Stomach smooth muscle (tissue), 2 donors: Measurements from ENCODE around the gene TP53BP2.
"Not testable (repeated sequence)": the region's sequence is repeated elsewhere in the genome, so short reads cannot be mapped to it uniquely, and the experiment has no call there.

Source experiments
- H3K27ac ChIP-seq: one replicate; pipeline ENCODE4 v1.7.0; 2013; ENCODE audit warnings: mild to moderate bottlenecking, low read length, inconsistent platforms
- H3K27me3 ChIP-seq, 2 donors: one replicate each; pipeline ENCODE4 v1.7.0; 2013; ENCODE audit warnings: low read length in 2 of 2; ENCODE audit not compliant: insufficient read depth in 2 of 2, control insufficient read depth in 1 of 2
- H3K36me3 ChIP-seq, 2 donors: one replicate each; pipeline ENCODE4 v1.7.0; 2013; ENCODE audit warnings: low read length in 2 of 2; ENCODE audit not compliant: control insufficient read depth in 2 of 2, insufficient read depth in 2 of 2
- H3K4me1 ChIP-seq: one replicate; pipeline ENCODE4 v1.7.0; 2013; ENCODE audit warnings: low read length; ENCODE audit not compliant: control insufficient read depth, insufficient read depth
- H3K4me3 ChIP-seq, 2 donors: one replicate each; pipeline ENCODE4 v1.7.0; 2013; ENCODE audit warnings: low read length in 2 of 2
- H3K9ac ChIP-seq, 2 donors: one replicate each; pipeline ENCODE4 v1.7.0; 2013; ENCODE audit warnings: low read length in 2 of 2, mild to moderate bottlenecking in 1 of 2
- H3K9me3 ChIP-seq, 2 donors: one replicate each; pipeline ENCODE4 v1.7.0; 2013; ENCODE audit warnings: low read length in 2 of 2; ENCODE audit not compliant: control insufficient read depth in 2 of 2
- donor health status: healthy.
- donor health status: Pancreatic carcinoma.

TP53BP2 gene

GRCh38 chr1:223829678-223830077, 16.1 kb downstream of the TP53BP2 start:
- Histone ChIP-seq H3K36me3 (no peaks in the 10 kb centered on the region), H3K27ac (no peak overlapping the region), H3K4me3 (no peak overlapping the region), H3K9ac (no peak overlapping the region), H3K27me3 (no peaks in the 10 kb centered on the region), H3K9me3 (no peaks in the 10 kb centered on the region), H3K4me1 (peaks cover 6% of the 10 kb centered on the region)

DNA sequence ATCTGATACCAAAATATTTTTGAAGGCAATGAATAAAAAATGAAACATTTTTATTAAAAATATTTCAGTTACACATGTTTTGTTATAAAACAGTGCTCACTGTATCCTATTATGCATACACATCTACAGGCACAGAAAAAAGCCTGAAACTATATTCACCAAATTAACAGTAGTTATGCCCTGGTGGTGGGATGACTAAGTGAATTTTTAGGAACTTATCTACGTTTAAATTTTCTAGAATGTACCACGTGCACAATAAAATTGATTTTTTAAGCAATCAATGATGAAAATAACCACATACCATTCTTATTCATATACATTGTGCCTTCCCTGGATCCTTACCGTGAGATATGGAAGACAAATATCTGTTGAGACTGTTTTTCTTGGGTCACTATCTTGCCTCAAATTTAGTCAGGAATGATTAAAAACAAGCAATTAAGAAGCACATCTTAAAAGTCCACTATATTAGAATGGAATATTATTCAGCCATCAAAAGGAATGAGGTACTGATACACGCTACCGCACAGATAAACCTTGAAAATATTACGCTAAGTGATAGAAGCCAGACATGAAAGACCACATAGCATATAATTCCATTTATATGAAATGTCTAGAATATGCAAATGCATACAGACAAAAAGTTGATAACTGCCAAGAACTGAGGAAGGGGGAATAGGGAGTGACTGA, 17.4 kb downstream of the TP53BP2 start:
- Histone ChIP-seq H3K4me3 (no peak overlapping the region), H3K4me1 (peaks cover 4% of the 10 kb centered on the region), H3K36me3 (no peaks in the 10 kb centered on the region), H3K27me3 (no peaks in the 10 kb centered on the region), H3K9me3 (no peaks in the 10 kb centered on the region), H3K9ac (no peak overlapping the region), H3K27ac (no peak overlapping the region)

DNA sequence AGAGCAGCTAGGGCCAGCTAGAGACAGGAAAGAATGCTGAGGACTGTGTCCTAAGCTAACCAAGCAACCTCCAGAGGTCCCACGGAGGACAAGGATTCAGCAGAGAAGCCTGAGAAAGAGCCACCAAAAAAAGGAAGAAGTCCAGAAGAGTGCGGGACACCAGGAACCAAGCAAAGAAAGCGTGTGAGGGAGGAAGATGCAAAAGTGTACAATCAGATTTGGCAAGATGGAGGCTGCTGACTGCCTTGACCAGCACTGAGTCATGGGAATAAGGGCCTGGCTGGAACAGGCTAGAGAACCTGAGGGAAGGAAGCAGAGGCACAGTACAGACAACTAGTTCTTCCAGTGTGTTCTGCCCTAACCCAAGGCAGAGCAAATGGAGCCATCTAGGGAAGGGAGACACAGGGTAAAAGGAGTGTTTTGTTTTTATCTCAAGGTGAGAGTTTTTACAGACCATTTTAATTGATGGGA, 18.5 kb downstream of the TP53BP2 start:
- H3K9ac ChIP-seq = no peak overlapping the region
- no peak overlapping the region for H3K27ac ChIP-seq
- no peaks in the 10 kb centered on the region for H3K4me1 ChIP-seq
- no peaks in the 10 kb centered on the region for H3K27me3 ChIP-seq
- no peaks in the 10 kb centered on the region for H3K9me3 ChIP-seq
- no peak overlapping the region for H3K4me3 ChIP-seq
- H3K36me3 ChIP-seq = no peaks in the 10 kb centered on the region

DNA sequence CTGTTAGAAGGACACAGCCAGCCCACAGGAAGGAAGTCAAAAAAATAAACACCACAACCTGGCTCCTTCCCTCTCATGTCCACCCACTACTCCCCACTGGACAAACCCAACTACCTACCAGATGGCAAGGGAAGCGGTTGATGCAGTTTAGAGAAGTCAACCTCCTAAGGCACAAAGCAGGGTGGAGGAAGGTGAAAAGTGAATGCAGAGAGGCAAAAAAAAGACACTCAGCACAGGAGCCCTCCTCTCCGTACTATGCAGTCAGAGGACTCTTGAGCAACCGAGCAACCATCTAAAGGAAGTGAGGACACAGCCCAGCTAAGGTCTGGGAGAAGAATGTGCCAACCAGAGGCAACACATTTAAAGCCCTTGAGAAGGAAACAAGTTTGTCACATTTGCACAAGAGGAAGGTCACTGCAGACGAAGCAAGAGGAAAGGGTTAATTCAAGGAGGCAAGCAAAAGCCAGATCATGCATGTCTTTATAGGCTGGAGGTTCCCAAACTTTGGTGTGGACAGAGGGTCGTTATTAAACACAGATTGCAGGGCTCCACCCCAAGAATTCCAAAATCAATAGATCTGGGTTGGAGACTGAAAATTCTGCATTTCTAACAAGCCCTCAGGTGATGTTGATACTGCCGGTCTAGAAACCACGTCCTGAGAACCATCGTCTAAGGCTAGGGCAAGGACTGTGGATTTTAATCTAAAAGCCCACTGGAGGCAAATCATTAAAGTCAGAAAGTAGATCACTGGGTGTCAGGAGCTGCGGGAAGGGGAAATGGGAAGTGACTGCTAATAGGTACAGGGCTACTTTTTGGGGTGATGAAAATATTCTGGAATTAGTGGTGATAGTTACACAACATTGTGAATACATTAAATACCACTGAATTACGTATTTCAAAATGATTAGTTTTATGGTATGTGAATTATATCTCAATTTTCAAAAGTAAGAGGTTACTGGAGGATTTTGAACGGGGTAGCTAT, 19.7 kb downstream of the TP53BP2 start:
- no peak overlapping the region for H3K27ac ChIP-seq
- H3K9me3 ChIP-seq = no peaks in the 10 kb centered on the region
- H3K9ac ChIP-seq = no peak overlapping the region
- H3K27me3 ChIP-seq = no peaks in the 10 kb centered on the region
- H3K36me3 ChIP-seq = no peaks in the 10 kb centered on the region
- H3K4me1 ChIP-seq = no peaks in the 10 kb centered on the region
- no peak overlapping the region for H3K4me3 ChIP-seq

DNA sequence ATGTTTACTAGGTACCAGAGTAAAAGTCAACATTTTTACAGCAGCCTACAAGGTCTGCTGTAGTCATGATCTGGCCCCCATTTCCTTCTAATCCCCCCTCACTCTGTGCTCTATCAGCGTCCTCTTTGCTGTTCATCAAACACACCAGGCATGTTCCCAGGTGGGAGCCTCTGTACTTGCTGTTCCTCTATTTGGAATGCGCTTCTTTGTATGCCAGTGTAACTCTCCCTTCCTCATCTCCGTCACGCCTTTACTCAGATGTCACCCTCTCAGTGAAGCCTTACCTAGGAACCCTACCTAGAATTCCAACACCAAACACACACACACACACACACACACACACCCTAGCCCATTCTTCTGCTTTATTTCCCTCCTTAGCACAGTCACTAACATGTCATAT, 21.0 kb downstream of the TP53BP2 start:
- Histone ChIP-seq H3K9me3 (no peaks in the 10 kb centered on the region), H3K4me1 (no peaks in the 10 kb centered on the region), H3K9ac (no peak overlapping the region), H3K27ac (no peak overlapping the region), H3K36me3 (peaks cover 4 to 8% of the 10 kb centered on the region in 2 donors), H3K27me3 (no peaks in the 10 kb centered on the region), H3K4me3 (no peak overlapping the region)

DNA sequence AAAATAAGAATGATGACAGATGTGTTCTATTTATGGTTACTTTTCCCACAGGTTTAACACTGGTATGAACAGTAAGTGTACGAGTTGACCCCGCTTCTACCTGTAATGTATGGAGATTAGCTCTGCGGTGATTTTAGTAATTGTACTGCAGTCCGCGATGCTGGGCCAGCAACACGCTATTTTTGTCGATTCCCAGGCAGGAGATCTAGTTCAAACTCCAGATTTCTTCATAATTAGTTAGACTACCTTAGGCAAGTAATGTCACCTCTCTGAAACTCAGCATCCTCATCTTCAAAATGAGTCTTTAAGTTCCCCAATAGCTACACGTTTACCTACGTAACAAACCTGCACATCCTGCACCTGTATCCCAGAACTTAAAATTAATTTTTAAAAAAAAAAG, 21.5 kb downstream of the TP53BP2 start:
- H3K36me3 ChIP-seq = peaks cover 5 to 10% of the 10 kb centered on the region in 2 donors
- H3K9ac ChIP-seq = no peak overlapping the region
- no peak overlapping the region for H3K27ac ChIP-seq
- H3K27me3 ChIP-seq = no peaks in the 10 kb centered on the region
- no peaks in the 10 kb centered on the region for H3K4me1 ChIP-seq
- no peaks in the 10 kb centered on the region for H3K9me3 ChIP-seq
- H3K4me3 ChIP-seq = no peak overlapping the region

DNA sequence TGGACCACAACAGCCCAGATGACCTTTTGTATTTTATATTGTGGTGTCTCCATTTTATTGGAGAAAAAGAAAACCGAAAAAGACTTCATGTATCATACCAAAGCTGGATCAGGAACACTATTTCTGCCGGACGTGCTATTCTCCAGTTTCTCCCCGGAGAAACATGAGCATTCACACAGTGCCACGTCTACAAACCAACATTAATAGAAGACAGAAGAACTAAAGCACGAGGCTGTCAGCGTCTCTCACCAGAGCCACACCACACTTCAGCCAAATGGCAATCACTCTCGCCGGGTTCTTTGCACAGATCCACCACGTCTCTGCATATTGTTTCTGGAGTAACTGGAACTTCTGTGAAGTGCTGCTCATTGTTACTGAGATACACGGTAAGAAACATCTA, 24.8 kb downstream of the TP53BP2 start:
- Histone ChIP-seq H3K27me3 (no peaks in the 10 kb centered on the region), H3K9ac (no peak overlapping the region), H3K4me1 (no peaks in the 10 kb centered on the region), H3K9me3 (no peaks in the 10 kb centered on the region), H3K4me3 (no peak overlapping the region), H3K36me3 (peaks cover 8 to 10% of the 10 kb centered on the region in 2 donors), H3K27ac (no peak overlapping the region)

DNA sequence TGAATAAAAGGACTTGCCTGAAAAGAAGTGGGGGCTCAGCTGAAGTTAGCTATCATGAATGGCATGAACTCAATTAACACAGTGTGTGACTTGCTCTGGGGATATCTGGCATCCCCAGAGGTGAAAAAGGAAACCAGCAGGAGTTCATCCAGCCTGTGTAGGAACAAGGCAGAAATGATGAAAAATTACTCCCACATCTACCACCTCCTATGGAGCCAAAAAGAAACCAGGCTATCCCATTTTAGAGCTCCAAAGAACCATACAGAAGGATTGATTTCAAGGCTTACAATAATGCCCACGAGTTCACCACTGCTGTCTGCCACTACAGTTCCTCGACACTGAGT, 25.3 kb downstream of the TP53BP2 start:
- Histone ChIP-seq H3K4me3 (no peak overlapping the region), H3K36me3 (peaks cover 8 to 10% of the 10 kb centered on the region in 2 donors), H3K9me3 (no peaks in the 10 kb centered on the region), H3K27ac (no peak overlapping the region), H3K27me3 (no peaks in the 10 kb centered on the region), H3K9ac (no peak overlapping the region), H3K4me1 (no peaks in the 10 kb centered on the region)

DNA sequence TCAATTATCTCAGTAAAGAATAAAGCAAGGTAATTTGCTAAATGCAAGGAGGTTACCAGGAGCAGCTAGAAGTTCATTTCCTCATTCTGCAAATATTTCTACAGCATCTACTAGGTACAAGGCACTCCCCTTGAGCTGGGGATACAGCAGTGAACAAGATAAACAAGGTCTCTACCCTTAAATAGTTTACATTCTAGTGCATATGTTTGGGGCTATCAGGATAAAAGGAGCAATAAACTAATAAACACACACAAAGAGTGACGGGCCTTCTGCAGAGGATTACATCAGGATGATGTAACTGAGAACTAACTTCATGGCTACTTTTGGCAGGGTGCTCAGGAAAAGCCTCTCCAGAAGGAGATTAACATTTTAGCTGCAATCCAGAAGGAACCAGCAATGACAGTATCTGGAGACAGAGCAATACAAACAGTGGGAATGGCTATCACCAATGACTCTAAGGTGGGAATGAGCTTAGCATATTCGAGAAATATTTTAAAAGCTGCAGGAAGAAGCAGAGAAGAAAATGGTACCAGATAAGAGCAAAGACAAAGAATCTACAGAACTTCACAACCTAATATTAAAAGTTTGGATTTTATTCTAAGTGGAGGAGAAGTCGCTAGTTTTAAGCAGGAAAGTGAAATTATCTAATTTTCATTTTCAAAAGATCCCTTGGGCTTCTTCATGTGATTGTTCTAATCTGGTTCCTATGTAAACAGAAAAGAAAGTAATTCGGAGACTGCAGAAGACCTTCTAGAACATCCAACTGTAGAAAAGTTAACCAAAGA, 25.8 kb downstream of the TP53BP2 start:
- Histone ChIP-seq H3K9me3 (no peaks in the 10 kb centered on the region), H3K27ac (no peak overlapping the region), H3K4me3 (no peak overlapping the region), H3K4me1 (no peaks in the 10 kb centered on the region), H3K9ac (no peak overlapping the region), H3K36me3 (peaks cover 8 to 10% of the 10 kb centered on the region in 2 donors), H3K27me3 (no peaks in the 10 kb centered on the region)

GRCh38 chr1:223817265-223817664, 28.5 kb downstream of the TP53BP2 start:
- not testable (repeated sequence) for H3K4me3 ChIP-seq, H3K4me1 ChIP-seq, H3K9me3 ChIP-seq, H3K27me3 ChIP-seq, H3K27ac ChIP-seq, H3K9ac ChIP-seq
- H3K36me3 ChIP-seq = peaks cover 17 to 18% of the 10 kb centered on the region in 2 donors
